T-cell (primary cell): ENCODE measurements around the gene C5AR1. TPM values are rescaled to one million over a fixed set of nuclear protein-coding genes. Genes with fewer than 3 reads are reported as not detected.

Experiments used
- ATAC-seq, 4 experiments: fragments of 200-7000 bp in 3 of 4; fragments of 150-1000 bp in 1 of 4; cut with Tn5 transposase; replicated peaks in 1 of 4; 1 replicate in 3 of 4; 2 replicates in 1 of 4; pipeline ENCODE4 v1.10.0; 2021; ENCODE audit warnings: moderate library complexity in 3 of 4, mild to moderate bottlenecking in 2 of 4, moderate number of reproducible peaks in 1 of 4
- CTCF ChIA-PET, 2 donors: fragments of 300-600 bp; sonication (Branson Sonifier 250); formaldehyde crosslinking; loops; one replicate each; lab custom pipeline; 2022; ENCODE audit warnings: antibody characterized with exemption in 2 of 2; lab: Charles Lee
- POLR2A ChIA-PET, 2 donors: fragments of 300-600 bp; sonication (Branson Sonifier 250); formaldehyde crosslinking; loops; one replicate each; lab custom pipeline; 2022; ENCODE audit warnings: antibody characterized with exemption in 2 of 2; lab: Charles Lee
- DNase-seq, 35 experiments: peaks; one replicate each; pipeline versions ENCODE4 v3.0.0 to v3.0.0-alpha.2; 2013 to 2023
- H3K27ac ChIP-seq: one replicate; pipeline ENCODE4 v1.5.1; 2013; ENCODE audit warnings: low read length
- H3K27me3 ChIP-seq, 2 experiments: replicated peaks in 1 of 2; 1 replicate in 1 of 2; 2 replicates in 1 of 2; pipeline versions ENCODE4 v1.6.1 to v1.7.0; 2013; ENCODE audit warnings: low read length in 1 of 2, mixed read lengths in 1 of 2; ENCODE audit not compliant: control insufficient read depth in 2 of 2, insufficient read depth in 2 of 2; ENCODE audit errors: extremely low read depth in 1 of 2
- H3K36me3 ChIP-seq, 2 donors: 1 replicate in 1 of 2; 2 replicates in 1 of 2; pipeline versions ENCODE4 v1.6.1 to v1.7.0; 2013; ENCODE audit warnings: low read length in 1 of 2; ENCODE audit not compliant: control insufficient read depth in 2 of 2, insufficient read depth in 1 of 2; ENCODE audit errors: extremely low read depth in 1 of 2
- H3K4me1 ChIP-seq, 2 experiments: 1 replicate in 1 of 2; 2 replicates in 1 of 2; pipeline versions ENCODE4 v1.6.1 to v1.7.0; 2013; ENCODE audit warnings: low read length in 2 of 2, mixed read lengths in 1 of 2; ENCODE audit not compliant: insufficient read depth in 2 of 2, control insufficient read depth in 1 of 2; ENCODE audit errors: extremely low read depth in 1 of 2
- H3K4me3 ChIP-seq, 2 donors: 1 replicate in 1 of 2; 2 replicates in 1 of 2; pipeline versions ENCODE4 v1.5.1 to v1.7.0; 2013; ENCODE audit warnings: mild to moderate bottlenecking in 2 of 2, low read length in 1 of 2, moderate library complexity in 1 of 2; ENCODE audit not compliant: control insufficient read depth in 1 of 2; ENCODE audit errors: extremely low read depth in 1 of 2
- H3K9me3 ChIP-seq: 2 replicates; pipeline ENCODE4 v1.7.0; 2013
- H3K27ac Mint-ChIP-seq, 2 donors: one replicate each; pipeline ENCODE4 v1.8.0; 2020 to 2021; ENCODE audit warnings: mild to moderate bottlenecking in 2 of 2, mixed read lengths in 2 of 2
- H3K27me3 Mint-ChIP-seq, 2 donors: one replicate each; pipeline ENCODE4 v1.8.0; 2021 to 2022; ENCODE audit warnings: mixed read lengths in 2 of 2
- H3K36me3 Mint-ChIP-seq: one replicate; pipeline ENCODE4 v1.8.0; 2021; ENCODE audit warnings: mixed read lengths
- H3K4me1 Mint-ChIP-seq, 3 donors: one replicate each; pipeline ENCODE4 v1.8.0; 2020 to 2022; ENCODE audit warnings: mixed read lengths in 3 of 3, mild to moderate bottlenecking in 1 of 3
- H3K4me3 Mint-ChIP-seq, 3 donors: one replicate each; pipeline ENCODE4 v1.8.0; 2020 to 2022; ENCODE audit warnings: mild to moderate bottlenecking in 3 of 3, mixed read lengths in 3 of 3, moderate library complexity in 3 of 3
- H3K9me3 Mint-ChIP-seq, 3 donors: one replicate each; pipeline ENCODE4 v1.8.0; 2020 to 2022; ENCODE audit warnings: mixed read lengths in 3 of 3
- WGBS: methylation state at CpG from one replicate; pipeline ENCODE4 v1.1.5; 2013; ENCODE audit warnings: missing lambda C conversion rate; ENCODE audit not compliant: insufficient coverage; 5-methylcytosine and 5-hydroxymethylcytosine counted together
- total RNA-seq, 35 experiments: library from RNA in 6 of 35; stranded (reverse) in 6 of 35; fragments of 120-200 nt in 1 of 35; gene quantifications; one replicate each; pipeline versions ENCODE4 v1.2.1 to v1.2.4 and lab custom pipeline; 2013 to 2026

Gene C5AR1
- total RNA-seq, 5 donors from 2014 or later (not counting 1 experiment from before 2014, with no cell fraction given) = 1.8 to 2.4 (median 2.2) TPM

DNA sequence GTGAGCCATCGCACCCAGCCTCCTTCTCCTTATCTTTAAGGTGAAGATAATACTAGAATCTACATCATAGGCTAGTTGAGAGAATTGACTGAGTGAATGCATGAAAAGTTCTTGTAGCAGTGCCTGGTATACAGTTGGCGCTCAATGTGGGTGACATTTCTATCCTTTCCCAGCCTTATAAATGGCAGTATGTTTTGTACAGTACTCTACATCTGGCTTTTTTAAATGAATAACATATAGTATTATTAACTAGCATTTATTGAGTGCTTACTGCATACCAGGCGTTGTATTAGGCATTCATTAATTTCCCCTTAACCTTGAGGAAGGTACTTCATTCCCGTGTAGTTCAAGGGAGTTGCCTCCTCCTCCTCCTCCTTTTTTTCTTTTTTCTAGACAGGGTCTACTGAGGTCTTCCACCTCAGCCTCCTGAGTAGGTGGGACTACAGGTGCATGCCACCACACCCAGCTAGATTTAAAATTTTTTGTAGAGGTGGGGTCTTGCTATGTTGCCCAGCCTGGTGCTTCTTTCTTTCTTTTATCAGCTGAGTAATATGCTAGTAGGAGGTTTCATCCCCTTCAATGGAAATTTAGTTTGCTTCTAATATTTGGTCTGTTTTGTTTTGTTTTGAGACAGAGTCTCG lies 2.8 kb downstream of the C5AR1 start:
- Histone ChIP-seq H3K27ac (no peak overlapping the region), H3K9me3 (no peaks in the 10 kb centered on the region), H3K4me1 (no peaks in the 10 kb centered on the region), H3K36me3 (no peaks in the 10 kb centered on the region), H3K27me3 (peaks cover 0 to 44% of the 10 kb centered on the region in 2 experiments), H3K4me3 (no peak overlapping the region)
- ATAC-seq (no peak), DNase-seq (no peak)
- no peaks in the 10 kb centered on the region for H3K36me3 Mint-ChIP-seq
- peaks cover 12 to 31% of the 10 kb centered on the region in 2 donors for H3K27me3 Mint-ChIP-seq
- no peaks in the 10 kb centered on the region for H3K4me1 Mint-ChIP-seq
- no peaks in the 10 kb centered on the region for H3K9me3 Mint-ChIP-seq
- WGBS = 75% methylated on average over 1 of the region's 5 CpGs
- POLR2A ChIA-PET = no interaction called here
- no peak overlapping the region for H3K27ac Mint-ChIP-seq
- no peak overlapping the region for H3K4me3 Mint-ChIP-seq
- CTCF ChIA-PET = no interaction called here

DNA sequence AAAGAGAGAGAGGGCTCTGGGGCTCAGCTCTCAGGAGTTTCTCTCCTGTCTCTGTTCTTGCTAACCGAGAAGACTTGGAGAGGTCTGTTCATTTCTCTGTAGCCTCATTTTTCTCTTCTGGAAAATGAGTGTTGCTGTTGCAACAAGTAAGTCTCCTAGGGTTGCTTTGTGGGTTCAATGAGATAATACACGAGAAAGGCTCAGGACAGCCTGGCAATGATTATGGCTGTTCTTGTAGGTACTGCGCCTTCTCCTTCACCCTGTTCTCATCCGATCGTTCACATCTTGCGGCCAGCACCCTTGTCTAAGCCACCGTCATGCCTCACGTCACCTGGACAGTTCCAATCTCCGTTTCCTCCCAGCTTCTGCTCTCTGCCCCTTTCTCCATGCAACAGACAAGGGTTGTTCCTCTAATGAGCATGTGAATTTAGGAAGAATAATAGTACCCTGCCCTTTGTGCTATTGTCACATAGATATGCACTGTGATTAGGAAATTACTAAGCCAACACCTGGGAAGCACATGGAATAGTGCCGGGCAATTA lies 4.2 kb downstream of the C5AR1 start:
- ATAC-seq (no peak), DNase-seq (no peak)
- H3K4me3 Mint-ChIP-seq = no peak overlapping the region
- H3K9me3 ChIP-seq = no peaks in the 10 kb centered on the region
- peaks cover 12 to 31% of the 10 kb centered on the region in 2 donors for H3K27me3 Mint-ChIP-seq
- WGBS = 93% methylated on average over 5 of the region's 10 CpGs
- no peak overlapping the region for H3K4me3 ChIP-seq
- no peaks in the 10 kb centered on the region for H3K9me3 Mint-ChIP-seq
- H3K27ac ChIP-seq = no peak overlapping the region
- ChIA-PET POLR2A (no interaction called here), CTCF (no interaction called here)
- H3K4me1 ChIP-seq = no peaks in the 10 kb centered on the region
- H3K27me3 ChIP-seq = peaks cover 2 to 44% of the 10 kb centered on the region in 2 experiments
- H3K36me3 Mint-ChIP-seq = no peaks in the 10 kb centered on the region
- H3K27ac Mint-ChIP-seq = no peak overlapping the region
- no peaks in the 10 kb centered on the region for H3K4me1 Mint-ChIP-seq
- no peaks in the 10 kb centered on the region for H3K36me3 ChIP-seq

DNA sequence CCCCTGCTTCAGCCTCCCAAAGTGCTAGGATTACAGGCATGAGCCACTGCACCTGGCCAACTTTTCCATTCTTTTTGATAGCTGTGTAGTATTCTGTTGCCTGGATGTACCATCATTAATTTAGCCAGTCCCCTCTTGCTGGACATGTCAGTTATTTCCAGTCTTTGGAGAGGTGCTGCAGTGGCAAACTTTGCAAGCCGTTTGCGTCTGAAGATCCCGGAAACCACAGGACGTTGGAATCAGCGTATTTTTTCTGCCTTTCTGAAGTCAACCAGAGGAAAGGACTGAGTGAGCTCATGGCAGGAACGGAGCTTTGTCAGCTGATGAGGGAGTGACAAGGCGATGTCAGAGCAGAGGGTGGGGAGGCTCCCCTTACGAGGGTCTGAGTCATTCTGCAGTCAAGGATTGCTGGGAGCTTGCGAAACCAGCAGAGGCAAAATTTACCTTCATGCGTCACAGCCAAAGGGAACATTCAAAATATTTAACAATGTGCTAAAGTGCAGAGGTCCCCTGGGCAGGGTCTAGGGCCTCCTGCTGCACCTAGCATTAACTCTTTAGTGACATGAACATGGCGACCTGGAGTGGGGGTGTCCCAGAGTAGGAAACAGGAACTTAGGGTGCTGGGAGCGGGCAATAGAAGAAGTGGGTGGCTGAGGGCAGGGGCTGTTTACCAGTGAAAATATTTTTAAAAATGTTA lies 5.6 kb downstream of the C5AR1 start:
- DNase-seq = peak in 4 of 35 experiments; percentile 4 to 54 (median 15)
- peaks cover 2 to 39% of the 10 kb centered on the region in 2 experiments for H3K27me3 ChIP-seq

DNA sequence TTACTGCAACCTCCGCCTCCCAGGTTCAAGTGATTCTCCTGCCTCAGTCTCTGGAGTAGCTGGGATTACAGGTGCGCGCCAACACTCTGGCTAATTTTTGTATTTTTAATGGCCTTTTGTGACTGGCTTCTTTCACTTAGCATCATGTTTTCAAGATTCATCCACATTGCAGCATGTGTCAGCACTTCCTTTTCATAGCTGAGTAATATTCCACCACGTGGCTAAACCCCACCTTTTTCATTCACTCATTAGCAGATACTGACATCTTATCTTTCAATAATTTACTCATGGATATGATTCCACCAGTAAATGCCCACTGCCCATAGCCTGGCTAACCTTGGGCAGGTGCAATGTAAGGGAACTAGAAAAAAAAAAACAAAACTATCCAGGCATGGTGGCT lies 6.9 kb downstream of the C5AR1 start:
- ATAC-seq (no peak), DNase-seq (no peak)
- POLR2A ChIA-PET = interaction anchor here in 1 of 2 donors (0.6 kb wide), 1 partner anchor 32 kb away, joined by 4 read pairs; no protein-coding TSS in a partner anchor
- Mint-ChIP-seq H3K9me3 (no peaks in the 10 kb centered on the region), H3K36me3 (no peaks in the 10 kb centered on the region), H3K27ac (no peak overlapping the region), H3K4me1 (no peaks in the 10 kb centered on the region), H3K4me3 (no peak overlapping the region), H3K27me3 (peaks cover 10 to 32% of the 10 kb centered on the region in 2 donors)
- Histone ChIP-seq H3K27ac (no peak overlapping the region), H3K4me1 (no peaks in the 10 kb centered on the region), H3K27me3 (peaks cover 2 to 35% of the 10 kb centered on the region in 2 experiments), H3K4me3 (no peak overlapping the region), H3K9me3 (no peaks in the 10 kb centered on the region), H3K36me3 (no peaks in the 10 kb centered on the region)
- CTCF ChIA-PET = interaction anchor here in 1 of 2 donors (0.7 kb wide), 1 partner anchor 152 kb away, joined by 3 read pairs; no protein-coding TSS in a partner anchor
- 0% methylated on average over 1 of the region's 4 CpGs for WGBS

More for the DNA sequence above, 5.6 kb downstream of the C5AR1 start:
- Mint-ChIP-seq H3K27ac (no peak overlapping the region), H3K9me3 (no peaks in the 10 kb centered on the region), H3K4me1 (no peaks in the 10 kb centered on the region), H3K4me3 (no peak overlapping the region), H3K36me3 (no peaks in the 10 kb centered on the region), H3K27me3 (peaks cover 13 to 28% of the 10 kb centered on the region in 2 donors)
- Histone ChIP-seq H3K4me1 (no peaks in the 10 kb centered on the region), H3K36me3 (no peaks in the 10 kb centered on the region), H3K9me3 (no peaks in the 10 kb centered on the region), H3K4me3 (no peak overlapping the region), H3K27ac (no peak overlapping the region)
- no peak for ATAC-seq
- POLR2A ChIA-PET = no interaction called here
- CTCF ChIA-PET = interaction anchor here in 1 of 2 donors (0.6 kb wide), 1 partner anchor 350 kb away, joined by 3 read pairs; no protein-coding TSS in a partner anchor
- 41% methylated on average over 7 of the region's 12 CpGs for WGBS

DNA sequence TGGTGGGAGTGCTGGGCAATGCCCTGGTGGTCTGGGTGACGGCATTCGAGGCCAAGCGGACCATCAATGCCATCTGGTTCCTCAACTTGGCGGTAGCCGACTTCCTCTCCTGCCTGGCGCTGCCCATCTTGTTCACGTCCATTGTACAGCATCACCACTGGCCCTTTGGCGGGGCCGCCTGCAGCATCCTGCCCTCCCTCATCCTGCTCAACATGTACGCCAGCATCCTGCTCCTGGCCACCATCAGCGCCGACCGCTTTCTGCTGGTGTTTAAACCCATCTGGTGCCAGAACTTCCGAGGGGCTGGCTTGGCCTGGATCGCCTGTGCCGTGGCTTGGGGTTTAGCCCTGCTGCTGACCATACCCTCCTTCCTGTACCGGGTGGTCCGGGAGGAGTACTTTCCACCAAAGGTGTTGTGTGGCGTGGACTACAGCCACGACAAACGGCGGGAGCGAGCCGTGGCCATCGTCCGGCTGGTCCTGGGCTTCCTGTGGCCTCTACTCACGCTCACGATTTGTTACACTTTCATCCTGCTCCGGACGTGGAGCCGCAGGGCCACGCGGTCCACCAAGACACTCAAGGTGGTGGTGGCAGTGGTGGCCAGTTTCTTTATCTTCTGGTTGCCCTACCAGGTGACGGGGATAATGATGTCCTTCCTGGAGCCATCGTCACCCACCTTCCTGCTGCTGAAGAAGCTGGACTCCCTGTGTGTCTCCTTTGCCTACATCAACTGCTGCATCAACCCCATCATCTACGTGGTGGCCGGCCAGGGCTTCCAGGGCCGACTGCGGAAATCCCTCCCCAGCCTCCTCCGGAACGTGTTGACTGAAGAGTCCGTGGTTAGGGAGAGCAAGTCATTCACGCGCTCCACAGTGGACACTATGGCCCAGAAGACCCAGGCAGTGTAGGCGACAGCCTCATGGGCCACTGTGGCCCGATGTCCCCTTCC lies 10.5 kb downstream of the C5AR1 start:
- CTCF ChIA-PET = no interaction called here
- Mint-ChIP-seq H3K27ac (no peak overlapping the region), H3K27me3 (peaks cover 26 to 47% of the 10 kb centered on the region in 2 donors), H3K4me3 (no peak overlapping the region), H3K4me1 (no peaks in the 10 kb centered on the region), H3K9me3 (no peaks in the 10 kb centered on the region), H3K36me3 (no peaks in the 10 kb centered on the region)
- Histone ChIP-seq H3K27me3 (peaks cover 2 to 51% of the 10 kb centered on the region in 2 experiments), H3K9me3 (no peaks in the 10 kb centered on the region), H3K4me1 (no peaks in the 10 kb centered on the region), H3K4me3 (no peak overlapping the region), H3K27ac (no peak overlapping the region), H3K36me3 (no peaks in the 10 kb centered on the region)
- POLR2A ChIA-PET = no interaction called here
- DNase-seq (no peak), ATAC-seq (no peak)
- 91% methylated on average over 45 of the region's 46 CpGs for WGBS

DNA sequence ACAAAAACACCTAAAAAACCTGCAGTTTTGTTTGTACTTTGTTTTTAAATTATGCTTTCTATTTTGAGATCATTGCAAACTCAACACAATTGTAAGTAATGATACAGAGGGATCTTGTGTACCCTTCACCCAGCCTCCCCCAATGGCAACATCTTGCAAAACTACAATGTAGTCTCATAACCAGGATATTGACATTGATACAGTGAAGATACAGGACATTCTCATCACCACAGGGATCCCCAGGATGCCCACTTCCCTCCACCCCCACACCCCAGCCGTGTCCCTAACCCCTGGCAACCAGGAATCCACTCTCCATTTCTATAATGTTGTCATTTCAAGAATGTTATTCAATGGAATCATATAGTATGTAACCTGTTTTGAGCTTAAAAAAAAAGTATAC lies 12.0 kb downstream of the C5AR1 start:
- Mint-ChIP-seq H3K4me1 (no peaks in the 10 kb centered on the region), H3K27me3 (peaks cover 21 to 44% of the 10 kb centered on the region in 2 donors), H3K4me3 (no peak overlapping the region), H3K9me3 (no peaks in the 10 kb centered on the region), H3K36me3 (no peaks in the 10 kb centered on the region), H3K27ac (no peak overlapping the region)
- no peaks in the 10 kb centered on the region for H3K9me3 ChIP-seq
- ATAC-seq = no peak
- POLR2A ChIA-PET = no interaction called here
- no peak for DNase-seq
- no peak overlapping the region for H3K4me3 ChIP-seq
- no peaks in the 10 kb centered on the region for H3K4me1 ChIP-seq
- H3K27ac ChIP-seq = no peak overlapping the region
- CTCF ChIA-PET = no interaction called here
- WGBS = no CpG with 5 or more reads among the region's 1 CpG
- H3K36me3 ChIP-seq = no peaks in the 10 kb centered on the region
- peaks cover 2 to 48% of the 10 kb centered on the region in 2 experiments for H3K27me3 ChIP-seq
